GM12878 (cell line): ENCODE measurements around the gene ANKRD13B. TPM values are rescaled to one million over a fixed set of nuclear protein-coding genes. Genes with fewer than 3 reads are reported as not detected.

ENCODE experiments used
- ATAC-seq: fragments of 200-7000 bp; cut with Tn5 transposase; 3 replicates; pipeline ENCODE4 v1.9.1; 2020; ENCODE audit warnings: mild to moderate bottlenecking, moderate library complexity
- BruUV-seq: library from RNA; stranded (reverse); fragments of 400-500 nt; replicated peaks from 2 replicates; lab custom pipeline; 2021; lab: Mats Ljungman, UMichigan
- CTCF ChIA-PET: fragments of 300-600 bp; sonication (Branson Sonifier 250); formaldehyde crosslinking; extraction: SDS; loops from one replicate; lab custom pipeline; 2021; ENCODE audit warnings: inconsistent platforms; lab: Yijun Ruan, JAX
- POLR2A ChIA-PET: fragments of 350-600 bp; formaldehyde crosslinking; extraction: SDS; loops from one replicate; lab custom pipeline; 2021; ENCODE audit warnings: inconsistent platforms; lab: Charles Lee
- RAD21 ChIA-PET: fragments of 300-600 bp; sonication (Branson Sonifier 250); formaldehyde crosslinking; loops from one replicate; lab custom pipeline; 2023; ENCODE audit warnings: antibody characterized with exemption; ENCODE audit not compliant: unreplicated experiment; lab: Charles Lee
- SMC1A ChIA-PET: fragments of 300-600 bp; sonication (Branson Sonifier 250); formaldehyde crosslinking; loops from one replicate; lab custom pipeline; 2023; ENCODE audit not compliant: unreplicated experiment, uncharacterized antibody; lab: Charles Lee
- DNase-seq: peaks from one replicate; pipeline ENCODE4 v3.0.0-alpha.2; 2011; ENCODE audit warnings: low read depth, low spot score
- FAIRE-seq: peaks from 3 replicates; lab custom pipeline; 2011; peaks lifted over from hg19 to GRCh38; lab: Jason Lieb, UNC
- H2AFZ ChIP-seq: 2 replicates; pipeline ENCODE4 v1.6.0; 2011; ENCODE audit warnings: low read depth, low read length, control low read depth; ENCODE audit not compliant: control insufficient read depth
- H3K27ac ChIP-seq: 2 replicates; pipeline ENCODE4 v1.5.1; 2011; ENCODE audit warnings: control low read depth; ENCODE audit not compliant: control insufficient read depth, insufficient read depth
- H3K27me3 ChIP-seq, 2 experiments: replicated peaks in 1 of 2; 2 replicates each; pipeline versions ENCODE4 v1.6.0 to v1.6.1; 2011; ENCODE audit warnings: low read length in 1 of 2; ENCODE audit not compliant: control insufficient read depth in 2 of 2, insufficient read depth in 2 of 2
- H3K36me3 ChIP-seq, 2 experiments: 2 replicates each; pipeline ENCODE4 v1.5.1; 2011; ENCODE audit warnings: low read length in 1 of 2; ENCODE audit not compliant: control insufficient read depth in 2 of 2, insufficient read depth in 2 of 2
- H3K4me1 ChIP-seq: 2 replicates; pipeline ENCODE4 v1.6.1; 2011; ENCODE audit warnings: mild to moderate bottlenecking, low read length, moderate library complexity, mixed read lengths; ENCODE audit not compliant: control insufficient read depth, insufficient read depth
- H3K4me2 ChIP-seq: 2 replicates; pipeline ENCODE4 v1.6.0; 2011; ENCODE audit warnings: control low read depth; ENCODE audit not compliant: control insufficient read depth, insufficient read depth
- H3K4me3 ChIP-seq: fragments of 200-600 bp; sonication (generic); 2 replicates; pipeline ENCODE4 v1.5.1; 2016
- H3K79me2 ChIP-seq: 2 replicates; pipeline ENCODE4 v1.6.0; 2011; ENCODE audit warnings: low read length; ENCODE audit not compliant: control insufficient read depth, insufficient read depth
- H3K9ac ChIP-seq: 2 replicates; pipeline ENCODE4 v1.8.0; 2011; ENCODE audit warnings: low read length, control low read depth, mixed read lengths; ENCODE audit not compliant: control insufficient read depth, insufficient read depth
- H3K9me3 ChIP-seq: replicated peaks from 3 replicates; pipeline ENCODE4 v1.5.1; 2011; ENCODE audit warnings: mild to moderate bottlenecking, low read length; ENCODE audit not compliant: control insufficient read depth, insufficient read depth
- H4K20me1 ChIP-seq: 2 replicates; pipeline ENCODE4 v1.6.0; 2011; ENCODE audit not compliant: control insufficient read depth, insufficient read depth
- ATF7 ChIP-seq: fragments of 450-650 bp; IDR thresholded peaks from 2 replicates; pipeline ENCODE4 v1.6.1; 2016; ENCODE audit warnings: low read depth, mild to moderate bottlenecking
- CHD4 ChIP-seq: fragments of 200-600 bp; sonication (generic); IDR thresholded peaks from 2 replicates; pipeline ENCODE4 v1.6.1; 2016; ENCODE audit warnings: mild to moderate bottlenecking
- CTCF ChIP-seq, 3 experiments: IDR thresholded peaks in 2 of 3; conservative IDR thresholded peaks in 1 of 3; 2 replicates each; pipeline ENCODE4 v1.5.1; 2011; ENCODE audit warnings: low read depth in 3 of 3, low read length in 3 of 3, mild to moderate bottlenecking in 3 of 3, control low read depth in 2 of 3, moderate library complexity in 2 of 3, inconsistent platforms in 1 of 3, mixed read lengths in 1 of 3; ENCODE audit not compliant: control insufficient read depth in 2 of 3, insufficient read depth in 1 of 3; ENCODE audit errors: extremely low read depth in 1 of 3
- E2F4 ChIP-seq: IDR thresholded peaks from 2 replicates; pipeline ENCODE4 v1.6.1; 2012; ENCODE audit warnings: low read depth, low read length, improper control_type of control experiment
- MEF2A ChIP-seq: IDR thresholded peaks from 2 replicates; pipeline ENCODE4 v1.6.1; 2011; ENCODE audit warnings: low read depth, mild to moderate bottlenecking, low read length, moderate library complexity; ENCODE audit not compliant: insufficient read depth
- MXI1 ChIP-seq: fragments of 150-350 bp; IDR thresholded peaks from 2 replicates; pipeline ENCODE4 v1.6.1; 2011; ENCODE audit warnings: low read depth, mild to moderate bottlenecking, inconsistent platforms, low read length, improper control_type of control experiment
- MYB ChIP-seq: fragments of 150-350 bp; IDR thresholded peaks from 2 replicates; pipeline ENCODE4 v1.6.1; 2014; ENCODE audit warnings: mild to moderate bottlenecking, low read depth, low read length, borderline replicate concordance
- SMC3 ChIP-seq: IDR thresholded peaks from 2 replicates; pipeline ENCODE4 v1.6.1; 2011; ENCODE audit warnings: low read length, improper control_type of control experiment, borderline replicate concordance
- WGBS: methylation state at CpG from one replicate; pipeline ENCODE4 v1.1.6; 2016; ENCODE audit warnings: low lambda C conversion rate; ENCODE audit not compliant: insufficient replicate concordance, insufficient coverage; ENCODE audit errors: missing lambda C conversion rate; 5-methylcytosine and 5-hydroxymethylcytosine counted together
- in situ Hi-C: fragments of 300-500 bp; cut with MboI; formaldehyde crosslinking; loops from 9 replicates; pipeline ENCODE4 v1.14.3; 2018; ENCODE audit warnings: mixed read lengths
- intact Hi-C: fragments of 100-400 bp; cut with micrococcal nuclease; formaldehyde crosslinking; loops from one replicate; pipeline ENCODE4 v1.14.2; 2022; ENCODE audit not compliant: unreplicated experiment
- polyA plus RNA-seq, 11 experiments: library from polyadenylated mRNA; depleted of rRNA in 4 of 11; unstranded in 6 of 11; stranded (reverse) in 5 of 11; fragments of >200 nt; fragmentation: Nextera tagmentation in 4 of 11; fragmentation: Illumina TruSeq in 1 of 11; extraction: Ambion mirVana in 4 of 11; extraction: Trizol in 1 of 11; gene quantifications; 1 replicate in 1 of 11; 2 replicates in 10 of 11; pipeline versions ENCODE4 v1.2.1 to v1.2.3, GENCODE V29; 2011 to 2016; ENCODE audit warnings: inconsistent platforms in 2 of 11, missing spikeins in 2 of 11, low read depth in 1 of 11
- total RNA-seq, 4 experiments: library from RNA; depleted of rRNA in 3 of 4; stranded (reverse); fragments of >200 nt in 3 of 4; fragmentation: Illumina TruSeq in 1 of 4; extraction: Trizol in 1 of 4; gene quantifications; 2 replicates each; pipeline versions ENCODE4 v1.2.1 to v1.2.3, GENCODE V29; 2013 to 2021

The ANKRD13B gene
- total and polyA plus RNA-seq, 10 of the 15 experiments (the other 5 are each of a cell fraction or from before 2014, with no cell fraction given): 0.18 to 15.0 (median 2.8) TPM

- ChIA-PET POLR2A (interaction anchor here (0.7 to 1.9 kb wide), 4 partner anchors 8 to 312 kb away, joined by 3 to 10 read pairs (median 6); partner anchors contain the start of genes ABHD15 and SSH2), RAD21 (interaction anchor here (0.6 to 4.1 kb wide), 19 partner anchors 18 to 474 kb away, joined by 3 to 65 read pairs (median 9); partner anchors contain the start of genes ABHD15, ANKRD13B and SSH2), CTCF (interaction anchor here (0.7 to 7.1 kb wide), 50 partner anchors 9 to 475 kb away, joined by 3 to 114 read pairs (median 7); partner anchors contain the start of genes ABHD15, ANKRD13B and SSH2), SMC1A (interaction anchor here (0.6 to 3.7 kb wide), 17 partner anchors 21 to 759 kb away, joined by 3 to 22 read pairs (median 5); partner anchors contain the start of genes ANKRD13B and SSH2)
- intact Hi-C loops (loop anchor here (10.0 kb wide), 2 partner anchors 84 to 316 kb away; partner anchors contain the start of gene SSH2), in situ Hi-C loops (no loop called here)
- FAIRE-seq (no peak), DNase-seq (no peak), ATAC-seq (peak; percentile 1)
- 0 out of 2 replicates have a peak overlapping the region, but pooled peaks have one; percentile 85 for H2AFZ ChIP-seq
- H3K4me3 ChIP-seq: 0 out of 2 replicates have a peak overlapping the region, but pooled peaks have one; percentile 67
- H3K36me3 ChIP-seq: no peaks in the 10 kb centered on the region
- H3K79me2 ChIP-seq: no peaks in the 10 kb centered on the region
- peak overlapping the region; percentile 98 for H3K4me2 ChIP-seq
- no peaks in the 10 kb centered on the region; the same call in 2 of the 3 replicates for H3K9me3 ChIP-seq
- no peak overlapping the region for H3K27ac ChIP-seq
- WGBS: 47% methylated on average over 18 of the region's 22 CpGs
- peaks cover 4 to 6% of the 10 kb centered on the region in 2 experiments; a peak in 3 of 4 replicates for H3K27me3 ChIP-seq
- H4K20me1 ChIP-seq: no peaks in the 10 kb centered on the region; the same call in 1 of the 2 replicates
- H3K9ac ChIP-seq: no peak overlapping the region; the same call in 1 of the 2 replicates
- BruUV-seq: no TSS peak
- H3K4me1 ChIP-seq: peaks cover 43% of the 10 kb centered on the region
- no peak for TF ChIP-seq E2F4
- no peak for TF ChIP-seq MEF2A
- no peak for TF ChIP-seq MYB
- TF ChIP-seq MXI1: no peak
- TF ChIP-seq CHD4: no peak
- no peak for TF ChIP-seq ATF7
- TF ChIP-seq CTCF (IDR thresholded peaks at IDR 0.05 in 2 of 3, conservative IDR thresholded peaks at IDR 0.05 in 1 of 3; ENCODE audit: control insufficient read depth in 2 of 3, extremely low read depth in 1 of 3, insufficient read depth in 1 of 3, low read depth in 3 of 3, low read length in 3 of 3): no peak
- TF ChIP-seq SMC3: no peak
These were observed 25.5 kb downstream of the ANKRD13B start for GRCh38 chr17:29618272-29619065.
